Neuronal stem cell (in vitro differentiated cells): ENCODE results near the gene CCL24.
"Not testable (repeated sequence)": the region's sequence is repeated elsewhere in the genome, so short reads cannot be mapped to it uniquely, and the experiment has no call there.

Source experiments
- DNase-seq: peaks from one replicate; pipeline ENCODE4 v3.0.0-alpha.2; 2013; ENCODE audit warnings: low spot score
- H2AFZ ChIP-seq: one replicate; pipeline ENCODE4 v1.6.1; 2013; ENCODE audit warnings: mild to moderate bottlenecking, low read length, inconsistent platforms
- H2AK5ac ChIP-seq: 2 replicates; pipeline ENCODE4 v1.6.1; 2013; ENCODE audit warnings: low read depth, mild to moderate bottlenecking, inconsistent platforms, low read length, moderate library complexity, mixed read lengths
- H2BK120ac ChIP-seq: 2 replicates; pipeline ENCODE4 v1.6.1; 2013; ENCODE audit warnings: low read depth, mild to moderate bottlenecking, inconsistent platforms, low read length, moderate library complexity, mixed read lengths
- H2BK12ac ChIP-seq: one replicate; pipeline ENCODE4 v1.6.1; 2013; ENCODE audit warnings: low read length, inconsistent platforms
- H2BK15ac ChIP-seq: 2 replicates; pipeline ENCODE4 v1.6.1; 2013; ENCODE audit warnings: mild to moderate bottlenecking, low read length, inconsistent platforms, mixed read lengths
- H2BK5ac ChIP-seq: one replicate; pipeline ENCODE4 v1.6.1; 2013; ENCODE audit warnings: inconsistent platforms, mild to moderate bottlenecking, low read length, moderate library complexity
- H3K14ac ChIP-seq: one replicate; pipeline ENCODE4 v1.6.1; 2013; ENCODE audit warnings: low read length, inconsistent platforms
- H3K18ac ChIP-seq: 2 replicates; pipeline ENCODE4 v1.6.1; 2013; ENCODE audit warnings: low read length, inconsistent platforms
- H3K23ac ChIP-seq: 2 replicates; pipeline ENCODE4 v1.6.1; 2013; ENCODE audit warnings: low read depth, mild to moderate bottlenecking, mixed read lengths, low read length, inconsistent platforms; ENCODE audit not compliant: poor library complexity
- H3K27ac ChIP-seq: replicated peaks from 3 replicates; pipeline ENCODE4 v1.5.1; 2013; ENCODE audit warnings: low read length, inconsistent platforms
- H3K27me3 ChIP-seq, 3 experiments: 2 replicates each; pipeline ENCODE4 v1.6.1; 2013; ENCODE audit warnings: low read length in 3 of 3, mild to moderate bottlenecking in 2 of 3, inconsistent platforms in 1 of 3, low read depth in 1 of 3, mixed read lengths in 1 of 3, moderate library complexity in 1 of 3; ENCODE audit not compliant: control insufficient read depth in 3 of 3, insufficient read depth in 3 of 3
- H3K36me3 ChIP-seq, 2 donors: replicated peaks in 1 of 2; 2 replicates each; pipeline ENCODE4 v1.6.1; 2013; ENCODE audit warnings: low read length in 2 of 2; ENCODE audit not compliant: control insufficient read depth in 2 of 2, insufficient read depth in 2 of 2
- H3K4ac ChIP-seq: 2 replicates; pipeline ENCODE4 v1.6.1; 2013; ENCODE audit warnings: inconsistent platforms, mild to moderate bottlenecking, low read length, moderate library complexity
- H3K4me1 ChIP-seq, 2 donors: 1 replicate in 1 of 2; 2 replicates in 1 of 2; pipeline ENCODE4 v1.6.1; 2013; ENCODE audit warnings: low read length in 2 of 2, low read depth in 1 of 2; ENCODE audit not compliant: control insufficient read depth in 2 of 2, insufficient read depth in 1 of 2
- H3K4me2 ChIP-seq: one replicate; pipeline ENCODE4 v1.6.1; 2013; ENCODE audit warnings: mild to moderate bottlenecking, low read length, inconsistent platforms; ENCODE audit not compliant: insufficient read depth, poor library complexity, severe bottlenecking
- H3K4me3 ChIP-seq, 2 donors: 2 replicates each; pipeline ENCODE4 v1.5.1; 2013; ENCODE audit warnings: low read length in 2 of 2, mild to moderate bottlenecking in 2 of 2, inconsistent platforms in 1 of 2, moderate library complexity in 1 of 2
- H3K79me1 ChIP-seq: one replicate; pipeline ENCODE4 v1.6.1; 2013; ENCODE audit warnings: low read depth, mild to moderate bottlenecking, inconsistent platforms, low read length, moderate library complexity
- H3K9ac ChIP-seq: one replicate; pipeline ENCODE4 v1.6.1; 2013; ENCODE audit warnings: mild to moderate bottlenecking, low read depth, low read length, inconsistent platforms; ENCODE audit not compliant: poor library complexity
- H3K9me3 ChIP-seq, 2 donors: replicated peaks in 1 of 2; 2 replicates each; pipeline versions ENCODE3 to v1.6.1; 2013; ENCODE audit warnings: low read length in 2 of 2, mild to moderate bottlenecking in 2 of 2, inconsistent platforms in 1 of 2, low read depth in 1 of 2, mixed read lengths in 1 of 2, moderate library complexity in 1 of 2; ENCODE audit not compliant: control insufficient read depth in 2 of 2, insufficient read depth in 1 of 2
- H4K8ac ChIP-seq: one replicate; pipeline ENCODE4 v1.6.1; 2013; ENCODE audit warnings: low read depth, mild to moderate bottlenecking, inconsistent platforms, low read length, moderate library complexity
- H4K91ac ChIP-seq: one replicate; pipeline ENCODE4 v1.6.1; 2013; ENCODE audit warnings: low read length, low read depth, mild to moderate bottlenecking, inconsistent platforms; ENCODE audit not compliant: poor library complexity
- WGBS, 2 donors: extraction: QIAGEN DNeasy Blood & Tissue Kit; methylation state at CpG; one replicate each; pipeline ENCODE4 v1.1.7; 2013; ENCODE audit warnings: missing lambda C conversion rate in 2 of 2, mixed read lengths in 1 of 2; ENCODE audit not compliant: insufficient read length in 2 of 2, insufficient replicate concordance in 1 of 2; ENCODE audit errors: extremely low coverage in 2 of 2; 5-methylcytosine and 5-hydroxymethylcytosine counted together

CCL24 gene

DNA sequence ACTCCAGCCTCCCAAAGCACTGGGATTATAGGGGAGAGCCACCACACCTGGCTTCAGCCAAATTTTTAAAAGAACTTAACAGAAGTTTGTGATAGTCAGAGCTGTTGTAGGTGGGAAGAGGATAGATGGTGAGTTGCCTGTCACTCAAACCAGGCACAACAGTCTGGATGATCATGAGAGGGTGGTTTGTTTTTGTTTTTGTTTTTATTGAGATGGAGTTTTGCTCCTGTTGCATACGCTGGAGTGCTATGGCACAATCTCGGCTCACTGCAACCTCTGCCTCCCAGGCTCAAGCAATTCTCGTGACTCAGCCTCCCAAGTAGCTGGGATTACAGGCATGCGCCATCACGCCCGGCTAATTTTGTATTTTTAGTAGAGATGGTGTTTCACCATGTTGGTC lies 39.6 kb downstream of the CCL24 start:
- H2BK12ac ChIP-seq, DNase-seq, H3K79me1 ChIP-seq, H4K8ac ChIP-seq, H3K27me3 ChIP-seq, H3K36me3 ChIP-seq, H3K23ac ChIP-seq, H3K18ac ChIP-seq, H3K27ac ChIP-seq, H2BK15ac ChIP-seq, H3K9ac ChIP-seq, H2AK5ac ChIP-seq, H3K4me3 ChIP-seq, H3K4ac ChIP-seq, H4K91ac ChIP-seq, H2BK5ac ChIP-seq, H3K14ac ChIP-seq, H2AFZ ChIP-seq, H3K4me2 ChIP-seq, H3K4me1 ChIP-seq, H2BK120ac ChIP-seq, H3K9me3 ChIP-seq: not testable (repeated sequence)
- no CpG with 5 or more reads among the region's 6 CpGs for WGBS, 2 donors

DNA sequence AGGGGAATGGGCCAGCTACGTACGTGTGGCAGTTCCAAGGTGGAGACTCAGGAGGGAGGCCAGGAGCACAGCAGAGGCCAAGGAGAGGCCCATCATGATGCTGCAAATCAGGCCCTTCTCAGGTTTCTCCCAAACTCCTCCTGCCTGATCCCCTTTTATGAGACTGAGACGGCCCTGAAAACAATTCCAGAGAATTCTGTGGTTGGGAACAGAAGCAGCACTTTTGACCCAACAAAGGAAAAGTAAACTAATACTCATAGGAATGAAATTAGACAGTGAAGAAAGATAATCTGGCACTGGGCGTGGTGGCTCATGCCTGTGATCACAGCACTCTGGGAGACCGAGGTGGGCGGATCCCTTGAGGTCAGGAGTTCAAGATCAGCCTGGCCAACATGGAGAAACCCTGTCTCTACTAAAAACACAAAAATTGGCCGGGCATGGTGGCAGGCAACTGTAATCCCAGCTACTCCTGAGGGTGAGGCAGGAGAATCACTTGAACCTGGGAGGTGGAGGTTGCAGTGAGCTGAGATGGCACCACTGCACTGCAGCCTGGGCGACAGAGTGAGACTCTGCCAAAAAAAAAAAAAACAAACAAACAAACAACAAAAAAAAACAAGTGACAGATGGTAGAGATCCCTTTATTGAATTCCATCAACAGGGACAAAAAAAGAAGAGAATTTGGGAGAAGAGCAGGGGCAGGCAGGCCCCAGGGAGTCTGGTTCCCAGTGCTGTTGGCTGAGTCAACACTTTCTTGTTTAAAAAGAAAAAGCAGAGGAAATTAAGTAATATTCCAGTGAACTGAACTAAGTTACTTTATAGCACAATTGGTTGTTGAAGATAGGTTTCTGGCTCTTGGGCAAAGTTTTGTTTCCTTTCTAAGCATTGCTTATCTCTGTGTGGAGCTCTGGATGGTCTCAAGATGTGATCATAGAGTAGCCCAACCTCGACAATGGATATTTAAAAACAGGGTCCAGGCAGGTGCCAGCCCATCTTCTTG lies 41.2 kb downstream of the CCL24 start, which contains the start of gene CCL26:
Gene CCL26, minus strand, starts transcription at position 131 of the 997 bp plus-strand sequence. Its CDS starts 35 bp downstream, at position 96.
- H3K23ac ChIP-seq = no peak within 1 kb of the TSS
- H3K36me3 ChIP-seq = no peaks in the 10 kb centered on the region
- H3K4me3 ChIP-seq = peak within 1 kb of the TSS in 1 of 2 donors; percentile 34
- H3K27me3 ChIP-seq = no peaks in the 10 kb centered on the region
- no peaks in the 10 kb centered on the region for H3K79me1 ChIP-seq
- no peak within 1 kb of the TSS for H2BK12ac ChIP-seq
- no CpG with 5 or more reads among the region's 9 CpGs for WGBS, 2 donors
- H2AFZ ChIP-seq = no peak within 1 kb of the TSS
- H2AK5ac ChIP-seq = no peak within 1 kb of the TSS
- no peak within 1 kb of the TSS for H4K91ac ChIP-seq
- no peak within 1 kb of the TSS for H3K4ac ChIP-seq
- no peaks in the 10 kb centered on the region for H3K4me1 ChIP-seq
- H3K4me2 ChIP-seq = no peak within 1 kb of the TSS
- DNase-seq = no peak
- no peak within 1 kb of the TSS for H3K9ac ChIP-seq
- no peak within 1 kb of the TSS for H3K18ac ChIP-seq
- H3K14ac ChIP-seq = no peak within 1 kb of the TSS
- no peak within 1 kb of the TSS for H3K27ac ChIP-seq
- no peak within 1 kb of the TSS for H4K8ac ChIP-seq
- H2BK5ac ChIP-seq = peak within 1 kb of the TSS; percentile 19
- no peaks in the 10 kb centered on the region for H3K9me3 ChIP-seq
- no peak within 1 kb of the TSS for H2BK15ac ChIP-seq
- H2BK120ac ChIP-seq = no peak within 1 kb of the TSS

DNA sequence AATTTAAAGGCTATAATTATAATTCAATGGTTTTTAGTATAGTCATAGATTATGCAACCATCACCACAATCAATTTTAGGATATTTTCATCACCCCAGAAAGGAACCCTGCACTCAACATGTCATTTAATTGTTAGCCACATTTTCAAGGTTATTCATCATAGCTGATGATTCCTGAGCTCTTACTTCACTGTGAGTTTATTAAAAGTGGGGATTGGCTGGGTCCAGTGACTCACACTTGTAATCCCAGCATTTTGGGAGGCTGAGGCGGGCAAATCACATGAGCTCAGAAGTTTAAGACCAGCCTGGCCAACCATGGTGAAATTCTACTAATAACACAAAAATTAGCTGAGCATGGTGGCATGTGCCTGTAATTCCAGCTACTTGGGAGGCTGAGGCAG lies 42.4 kb downstream of the CCL24 start:
- H3K9ac ChIP-seq = no peak overlapping the region
- H3K27me3 ChIP-seq = no peaks in the 10 kb centered on the region
- H2AK5ac ChIP-seq = no peak overlapping the region
- no peaks in the 10 kb centered on the region for H3K4me1 ChIP-seq
- H4K91ac ChIP-seq = no peak overlapping the region
- H2BK120ac ChIP-seq = no peak overlapping the region
- H3K18ac ChIP-seq = no peak overlapping the region
- H2BK15ac ChIP-seq = no peak overlapping the region
- no peak overlapping the region for H3K23ac ChIP-seq
- H3K4me2 ChIP-seq = no peak overlapping the region
- H3K9me3 ChIP-seq = no peaks in the 10 kb centered on the region
- no CpG with 5 or more reads among the region's 1 CpG for WGBS, 2 donors
- H2AFZ ChIP-seq = no peak overlapping the region
- H3K4ac ChIP-seq = no peak overlapping the region
- no peak overlapping the region for H2BK5ac ChIP-seq
- no peak overlapping the region for H2BK12ac ChIP-seq
- H3K27ac ChIP-seq = no peak overlapping the region
- DNase-seq = no peak
- no peak overlapping the region for H3K14ac ChIP-seq
- no peak overlapping the region for H4K8ac ChIP-seq
- no peak overlapping the region for H3K4me3 ChIP-seq
- no peaks in the 10 kb centered on the region for H3K36me3 ChIP-seq
- H3K79me1 ChIP-seq = no peaks in the 10 kb centered on the region

DNA sequence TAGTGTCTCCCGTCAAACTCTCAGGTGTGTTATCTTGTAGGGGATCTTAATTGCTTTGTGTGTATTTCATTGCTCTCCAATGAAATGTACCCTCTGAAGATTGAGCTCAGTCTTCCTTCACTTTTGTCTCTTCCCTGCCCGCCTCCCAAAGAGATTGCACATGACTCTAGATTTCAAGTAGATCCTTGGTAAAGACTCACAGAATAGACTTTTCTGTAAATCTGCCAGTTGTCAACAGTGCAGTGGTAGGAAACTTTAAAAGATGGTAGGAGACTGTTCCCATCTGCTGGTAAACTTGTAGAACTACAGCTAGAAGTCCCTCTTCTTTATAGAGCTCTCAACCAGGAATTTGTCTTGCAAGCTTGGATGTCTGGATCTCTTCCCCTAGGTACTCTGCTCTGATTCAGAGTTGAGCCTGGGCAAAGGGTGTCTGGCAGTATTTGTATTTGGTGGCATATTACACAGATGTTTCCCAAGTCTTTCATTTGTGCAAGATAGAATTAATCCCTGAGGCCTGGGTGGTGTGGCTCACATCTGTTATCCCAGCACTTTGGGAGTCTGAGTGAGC lies 51.2 kb downstream of the CCL24 start:
- Histone ChIP-seq H3K4ac (no peak overlapping the region), H3K14ac (no peak overlapping the region), H4K8ac (no peak overlapping the region), H2BK5ac (no peak overlapping the region), H3K4me3 (no peak overlapping the region), H3K4me2 (no peak overlapping the region), H3K9ac (no peak overlapping the region), H3K27ac (no peak overlapping the region), H3K9me3 (peaks cover 0 to 2% of the 10 kb centered on the region in 2 donors), H2AFZ (no peak overlapping the region), H2AK5ac (no peak overlapping the region), H3K36me3 (no peaks in the 10 kb centered on the region), H3K27me3 (no peaks in the 10 kb centered on the region), H3K18ac (no peak overlapping the region), H4K91ac (no peak overlapping the region), H2BK12ac (no peak overlapping the region), H3K23ac (no peak overlapping the region), H2BK120ac (no peak overlapping the region), H3K4me1 (no peaks in the 10 kb centered on the region), H3K79me1 (no peaks in the 10 kb centered on the region), H2BK15ac (no peak overlapping the region)
- DNase-seq = peak; percentile 33
- WGBS, 2 donors = no CpG with 5 or more reads among the region's 2 CpGs
